ENCODE data around the gene PCDH19. TPM values are rescaled to one million over a fixed set of nuclear protein-coding genes. Genes with fewer than 3 reads are reported as not detected.

PCDH19 gene
- polyA plus RNA-seq, 1 of the 3 experiments (the other 2 are of a cell fraction): under 0.01 TPM

DNA sequence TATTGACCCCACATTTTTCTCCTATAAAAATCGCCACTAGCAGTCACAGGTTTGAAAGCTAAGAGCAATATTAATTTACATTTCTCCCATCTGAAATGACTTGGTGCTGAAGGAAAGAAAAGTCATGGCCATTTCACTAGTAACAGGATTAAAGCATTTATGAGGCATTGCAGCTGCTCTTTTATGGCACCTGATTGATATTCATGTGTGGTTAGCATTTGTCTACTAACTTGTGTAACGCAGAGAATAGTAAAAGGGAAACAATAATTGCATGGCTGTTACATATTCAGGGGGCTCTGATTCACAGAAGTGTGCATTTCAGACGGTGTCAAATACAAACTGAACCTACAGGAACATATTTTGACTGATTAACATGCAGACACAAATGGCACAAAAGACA lies 5.2 kb downstream of the PCDH19 start:
- no peaks in the 10 kb centered on the region for H3F3A ChIP-seq (replicated peaks; ENCODE audit: insufficient read depth)
- H3K9me2 ChIP-seq: no peaks in the 10 kb centered on the region
- no peak overlapping the region for H2AFZ ChIP-seq (ENCODE audit: low read depth)
- CTCF ChIA-PET: interaction anchor here (0.9 kb wide), 1 partner anchor 43 kb away, joined by 3 read pairs; no protein-coding TSS in a partner anchor
- no peak overlapping the region for H3K4me3 ChIP-seq (ENCODE audit: low read depth in 2 of 2, low read length in 1 of 2)
- no peak overlapping the region for H3K4me2 ChIP-seq
- WGBS (ENCODE audit: low lambda C conversion rate): 2% methylated on average over 3 of the region's 3 CpGs
- no peaks in the 10 kb centered on the region; a peak in 1 of 4 replicates for H3K4me1 ChIP-seq (ENCODE audit: control insufficient read depth in 1 of 2, insufficient read depth in 2 of 2, low read depth in 1 of 2, low read length in 1 of 2)
- no peaks in the 10 kb centered on the region for H3K79me2 ChIP-seq (ENCODE audit: insufficient read depth)
- no peak for DNase-seq
- H3K9ac ChIP-seq: no peak overlapping the region
- TF ChIP-seq, protein P1, sequence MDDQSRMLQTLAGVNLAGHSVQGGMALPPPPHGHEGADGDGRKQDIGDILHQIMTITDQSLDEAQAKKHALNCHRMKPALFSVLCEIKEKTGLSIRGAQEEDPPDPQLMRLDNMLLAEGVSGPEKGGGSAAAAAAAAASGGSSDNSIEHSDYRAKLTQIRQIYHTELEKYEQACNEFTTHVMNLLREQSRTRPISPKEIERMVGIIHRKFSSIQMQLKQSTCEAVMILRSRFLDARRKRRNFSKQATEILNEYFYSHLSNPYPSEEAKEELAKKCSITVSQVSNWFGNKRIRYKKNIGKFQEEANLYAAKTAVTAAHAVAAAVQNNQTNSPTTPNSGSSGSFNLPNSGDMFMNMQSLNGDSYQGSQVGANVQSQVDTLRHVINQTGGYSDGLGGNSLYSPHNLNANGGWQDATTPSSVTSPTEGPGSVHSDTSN (IDR thresholded peaks at IDR 0.05): no peak
- TF ChIP-seq, protein P2, sequence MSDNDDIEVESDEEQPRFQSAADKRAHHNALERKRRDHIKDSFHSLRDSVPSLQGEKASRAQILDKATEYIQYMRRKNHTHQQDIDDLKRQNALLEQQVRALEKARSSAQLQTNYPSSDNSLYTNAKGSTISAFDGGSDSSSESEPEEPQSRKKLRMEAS (IDR thresholded peaks at IDR 0.05; ENCODE audit: low read depth): no peak
- TF ChIP-seq EZH2phosphoT487 (IDR thresholded peaks at IDR 0.05; ENCODE audit: borderline replicate concordance, low read depth): no peak
- TF ChIP-seq, protein P3, sequence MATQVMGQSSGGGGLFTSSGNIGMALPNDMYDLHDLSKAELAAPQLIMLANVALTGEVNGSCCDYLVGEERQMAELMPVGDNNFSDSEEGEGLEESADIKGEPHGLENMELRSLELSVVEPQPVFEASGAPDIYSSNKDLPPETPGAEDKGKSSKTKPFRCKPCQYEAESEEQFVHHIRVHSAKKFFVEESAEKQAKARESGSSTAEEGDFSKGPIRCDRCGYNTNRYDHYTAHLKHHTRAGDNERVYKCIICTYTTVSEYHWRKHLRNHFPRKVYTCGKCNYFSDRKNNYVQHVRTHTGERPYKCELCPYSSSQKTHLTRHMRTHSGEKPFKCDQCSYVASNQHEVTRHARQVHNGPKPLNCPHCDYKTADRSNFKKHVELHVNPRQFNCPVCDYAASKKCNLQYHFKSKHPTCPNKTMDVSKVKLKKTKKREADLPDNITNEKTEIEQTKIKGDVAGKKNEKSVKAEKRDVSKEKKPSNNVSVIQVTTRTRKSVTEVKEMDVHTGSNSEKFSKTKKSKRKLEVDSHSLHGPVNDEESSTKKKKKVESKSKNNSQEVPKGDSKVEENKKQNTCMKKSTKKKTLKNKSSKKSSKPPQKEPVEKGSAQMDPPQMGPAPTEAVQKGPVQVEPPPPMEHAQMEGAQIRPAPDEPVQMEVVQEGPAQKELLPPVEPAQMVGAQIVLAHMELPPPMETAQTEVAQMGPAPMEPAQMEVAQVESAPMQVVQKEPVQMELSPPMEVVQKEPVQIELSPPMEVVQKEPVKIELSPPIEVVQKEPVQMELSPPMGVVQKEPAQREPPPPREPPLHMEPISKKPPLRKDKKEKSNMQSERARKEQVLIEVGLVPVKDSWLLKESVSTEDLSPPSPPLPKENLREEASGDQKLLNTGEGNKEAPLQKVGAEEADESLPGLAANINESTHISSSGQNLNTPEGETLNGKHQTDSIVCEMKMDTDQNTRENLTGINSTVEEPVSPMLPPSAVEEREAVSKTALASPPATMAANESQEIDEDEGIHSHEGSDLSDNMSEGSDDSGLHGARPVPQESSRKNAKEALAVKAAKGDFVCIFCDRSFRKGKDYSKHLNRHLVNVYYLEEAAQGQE (IDR thresholded peaks at IDR 0.05; ENCODE audit: low read depth, low read length): no peak
- H3K9me3 ChIP-seq: no peaks in the 10 kb centered on the region
- H3K27me3 ChIP-seq (ENCODE audit: insufficient read depth): peaks cover 53% of the 10 kb centered on the region
- H4K20me1 ChIP-seq (ENCODE audit: insufficient read depth): no peaks in the 10 kb centered on the region
- no peak overlapping the region for H3K27ac ChIP-seq (ENCODE audit: low read depth in 2 of 2, low read length in 1 of 2)
- no peaks in the 10 kb centered on the region for H3K36me3 ChIP-seq (replicated peaks in 1 of 2; ENCODE audit: control insufficient read depth in 1 of 2, insufficient read depth in 2 of 2, low read length in 1 of 2)
- POLR2A ChIA-PET: no interaction called here

DNA sequence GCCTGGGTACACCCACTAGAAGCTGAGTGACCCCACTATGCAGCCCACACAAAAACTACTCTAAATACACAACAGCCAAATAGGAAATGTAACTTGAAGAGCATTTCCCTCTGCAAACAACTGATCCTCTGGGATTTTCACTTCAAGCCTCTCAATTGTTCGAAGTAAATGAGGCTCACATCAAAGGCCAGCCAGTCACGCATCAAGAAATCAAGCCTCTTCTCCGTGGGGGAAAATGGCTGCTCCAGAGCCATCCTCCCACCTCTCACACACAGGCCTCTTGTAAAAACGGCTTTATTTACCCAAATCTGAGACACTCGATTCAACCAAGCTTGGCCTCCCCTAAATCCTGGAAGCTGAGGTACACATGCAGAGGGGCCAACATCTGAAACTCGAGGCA lies 14.3 kb downstream of the PCDH19 start:
- CTCF ChIA-PET: interaction anchor here (0.9 to 2.1 kb wide), 3 partner anchors 18 to 52 kb away, joined by 3 to 7 read pairs (median 6); no protein-coding TSS in a partner anchor
- Histone ChIP-seq H3K9me2 (no peaks in the 10 kb centered on the region), H2AFZ (ENCODE audit: low read depth) (no peak overlapping the region), H3K9me3 (no peaks in the 10 kb centered on the region), H3K4me1 (ENCODE audit: control insufficient read depth in 1 of 2, insufficient read depth in 2 of 2, low read depth in 1 of 2, low read length in 1 of 2) (no peaks in the 10 kb centered on the region), H3K9ac (no peak overlapping the region), H4K20me1 (ENCODE audit: insufficient read depth) (no peaks in the 10 kb centered on the region), H3K36me3 (replicated peaks in 1 of 2; ENCODE audit: control insufficient read depth in 1 of 2, insufficient read depth in 2 of 2, low read length in 1 of 2) (no peaks in the 10 kb centered on the region), H3F3A (replicated peaks; ENCODE audit: insufficient read depth) (no peaks in the 10 kb centered on the region), H3K4me2 (no peak overlapping the region), H3K79me2 (ENCODE audit: insufficient read depth) (no peaks in the 10 kb centered on the region), H3K27me3 (ENCODE audit: insufficient read depth) (peaks cover 50% of the 10 kb centered on the region; the same call in 1 of the 2 replicates), H3K4me3 (ENCODE audit: low read depth in 2 of 2, low read length in 1 of 2) (no peak overlapping the region), H3K27ac (ENCODE audit: low read depth in 2 of 2, low read length in 1 of 2) (no peak overlapping the region)
- DNase-seq: no peak
- WGBS (ENCODE audit: low lambda C conversion rate): 1% methylated on average over 6 of the region's 6 CpGs
- POLR2A ChIA-PET: no interaction called here
- TF ChIP-seq, protein P2 (IDR thresholded peaks at IDR 0.05; ENCODE audit: low read depth): no peak
- TF ChIP-seq CHD2 (IDR thresholded peaks at IDR 0.05; ENCODE audit: low read length, partially characterized antibody) (no peak), ELF1 (IDR thresholded peaks at IDR 0.05) (no peak), FOXM1 (IDR thresholded peaks at IDR 0.05; ENCODE audit: low read depth) (no peak), TAF1 (IDR thresholded peaks at IDR 0.05; ENCODE audit: borderline replicate concordance, low read depth, low read length) (no peak), MXI1 (IDR thresholded peaks at IDR 0.05; ENCODE audit: low read depth, low read length) (no peak), YY1 (IDR thresholded peaks at IDR 0.05; ENCODE audit: low read depth) (no peak), TCF12 (IDR thresholded peaks at IDR 0.05) (no peak), RFX5 (IDR thresholded peaks at IDR 0.05; ENCODE audit: low read length) (no peak), RCOR1 (IDR thresholded peaks at IDR 0.05; ENCODE audit: low read length) (no peak)
- TF ChIP-seq, protein P4, sequence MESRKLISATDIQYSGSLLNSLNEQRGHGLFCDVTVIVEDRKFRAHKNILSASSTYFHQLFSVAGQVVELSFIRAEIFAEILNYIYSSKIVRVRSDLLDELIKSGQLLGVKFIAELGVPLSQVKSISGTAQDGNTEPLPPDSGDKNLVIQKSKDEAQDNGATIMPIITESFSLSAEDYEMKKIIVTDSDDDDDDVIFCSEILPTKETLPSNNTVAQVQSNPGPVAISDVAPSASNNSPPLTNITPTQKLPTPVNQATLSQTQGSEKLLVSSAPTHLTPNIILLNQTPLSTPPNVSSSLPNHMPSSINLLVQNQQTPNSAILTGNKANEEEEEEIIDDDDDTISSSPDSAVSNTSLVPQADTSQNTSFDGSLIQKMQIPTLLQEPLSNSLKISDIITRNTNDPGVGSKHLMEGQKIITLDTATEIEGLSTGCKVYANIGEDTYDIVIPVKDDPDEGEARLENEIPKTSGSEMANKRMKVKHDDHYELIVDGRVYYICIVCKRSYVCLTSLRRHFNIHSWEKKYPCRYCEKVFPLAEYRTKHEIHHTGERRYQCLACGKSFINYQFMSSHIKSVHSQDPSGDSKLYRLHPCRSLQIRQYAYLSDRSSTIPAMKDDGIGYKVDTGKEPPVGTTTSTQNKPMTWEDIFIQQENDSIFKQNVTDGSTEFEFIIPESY (IDR thresholded peaks at IDR 0.05; ENCODE audit: borderline replicate concordance, low read depth): no peak
- TF ChIP-seq, protein P5, sequence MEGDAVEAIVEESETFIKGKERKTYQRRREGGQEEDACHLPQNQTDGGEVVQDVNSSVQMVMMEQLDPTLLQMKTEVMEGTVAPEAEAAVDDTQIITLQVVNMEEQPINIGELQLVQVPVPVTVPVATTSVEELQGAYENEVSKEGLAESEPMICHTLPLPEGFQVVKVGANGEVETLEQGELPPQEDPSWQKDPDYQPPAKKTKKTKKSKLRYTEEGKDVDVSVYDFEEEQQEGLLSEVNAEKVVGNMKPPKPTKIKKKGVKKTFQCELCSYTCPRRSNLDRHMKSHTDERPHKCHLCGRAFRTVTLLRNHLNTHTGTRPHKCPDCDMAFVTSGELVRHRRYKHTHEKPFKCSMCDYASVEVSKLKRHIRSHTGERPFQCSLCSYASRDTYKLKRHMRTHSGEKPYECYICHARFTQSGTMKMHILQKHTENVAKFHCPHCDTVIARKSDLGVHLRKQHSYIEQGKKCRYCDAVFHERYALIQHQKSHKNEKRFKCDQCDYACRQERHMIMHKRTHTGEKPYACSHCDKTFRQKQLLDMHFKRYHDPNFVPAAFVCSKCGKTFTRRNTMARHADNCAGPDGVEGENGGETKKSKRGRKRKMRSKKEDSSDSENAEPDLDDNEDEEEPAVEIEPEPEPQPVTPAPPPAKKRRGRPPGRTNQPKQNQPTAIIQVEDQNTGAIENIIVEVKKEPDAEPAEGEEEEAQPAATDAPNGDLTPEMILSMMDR (IDR thresholded peaks at IDR 0.05): no peak
- TF ChIP-seq, protein P1 (IDR thresholded peaks at IDR 0.05): no peak
